Tracheal epithelial cell (primary cell): Measurements from ENCODE around the gene IL23A. TPM values are rescaled to one million over a fixed set of nuclear protein-coding genes. Genes with fewer than 3 reads are reported as not detected.

Experiments
- total RNA-seq: library from RNA; depleted of rRNA; stranded (reverse); fragments of >200 nt; gene quantifications from 2 replicates; pipeline ENCODE4 v1.2.1, GENCODE V29; 2014

Gene IL23A
- total RNA-seq, result 16.6 TPM in 1 of 2 replicates, not detected in the other

GRCh38 chr12:56338308-56339157, at the start of gene IL23A:
Gene IL23A, plus strand, starts transcription at chr12:56338884. Its CDS starts 161 bp downstream, at chr12:56339045.

GRCh38 chr12:56299853-56300643, 38.6 kb upstream of the IL23A start, which contains the start of gene CS:
Gene CS, minus strand, starts transcription at chr12:56300330. Its CDS starts 129 bp downstream, at chr12:56300201.

DNA sequence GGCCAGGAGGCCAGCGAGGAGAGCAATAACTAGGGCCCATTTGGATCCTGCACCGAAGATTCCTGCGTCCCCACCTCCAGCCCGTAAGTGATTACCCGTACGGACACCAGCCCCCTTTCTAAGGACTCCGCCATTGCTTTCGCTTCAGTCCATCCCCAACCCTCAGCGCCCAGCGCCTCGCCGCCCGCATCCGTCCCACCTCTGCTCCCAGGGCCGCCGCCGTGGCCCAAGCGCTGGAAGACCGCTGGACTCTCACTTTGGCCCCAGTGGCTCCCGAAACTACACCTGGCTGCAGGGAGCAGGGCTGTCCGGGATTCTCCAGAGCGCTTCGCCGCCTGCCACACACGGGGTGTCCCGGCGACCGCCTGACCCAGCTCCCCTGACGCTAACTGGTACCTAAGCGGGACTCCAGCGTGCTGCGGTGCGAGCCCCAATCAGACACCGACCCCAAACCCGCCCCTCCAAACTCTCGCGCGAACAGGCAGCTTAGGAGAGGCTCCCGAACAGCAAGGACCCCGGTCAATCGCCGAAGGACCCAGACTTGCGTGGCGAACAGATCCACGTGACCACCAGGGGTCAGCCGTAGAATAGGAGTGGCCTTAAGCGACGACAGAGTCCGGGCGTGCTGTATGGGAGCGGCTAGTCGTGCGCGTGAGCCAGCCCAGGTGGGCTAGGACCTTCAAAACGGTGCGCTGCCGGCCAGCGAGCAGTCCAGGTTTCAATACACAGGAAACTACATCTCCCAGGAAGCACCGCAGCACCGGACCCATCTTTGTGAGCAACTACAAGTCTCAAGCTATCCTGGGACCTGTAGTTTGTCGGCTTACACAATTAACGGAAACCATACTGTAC, 22.8 kb upstream of the IL23A start, which contains the start of gene CNPY2:
Gene CNPY2, minus strand, starts transcription at position 367 of the 852 bp plus-strand sequence. CDS start 771 bp downstream, outside the sequence.

GRCh38 chr12:56333679-56334489, 4.8 kb upstream of the IL23A start, which contains the start of gene PAN2:
Gene PAN2, minus strand, starts transcription at chr12:56334000. Its CDS starts 906 bp downstream, at chr12:56333094.

DNA sequence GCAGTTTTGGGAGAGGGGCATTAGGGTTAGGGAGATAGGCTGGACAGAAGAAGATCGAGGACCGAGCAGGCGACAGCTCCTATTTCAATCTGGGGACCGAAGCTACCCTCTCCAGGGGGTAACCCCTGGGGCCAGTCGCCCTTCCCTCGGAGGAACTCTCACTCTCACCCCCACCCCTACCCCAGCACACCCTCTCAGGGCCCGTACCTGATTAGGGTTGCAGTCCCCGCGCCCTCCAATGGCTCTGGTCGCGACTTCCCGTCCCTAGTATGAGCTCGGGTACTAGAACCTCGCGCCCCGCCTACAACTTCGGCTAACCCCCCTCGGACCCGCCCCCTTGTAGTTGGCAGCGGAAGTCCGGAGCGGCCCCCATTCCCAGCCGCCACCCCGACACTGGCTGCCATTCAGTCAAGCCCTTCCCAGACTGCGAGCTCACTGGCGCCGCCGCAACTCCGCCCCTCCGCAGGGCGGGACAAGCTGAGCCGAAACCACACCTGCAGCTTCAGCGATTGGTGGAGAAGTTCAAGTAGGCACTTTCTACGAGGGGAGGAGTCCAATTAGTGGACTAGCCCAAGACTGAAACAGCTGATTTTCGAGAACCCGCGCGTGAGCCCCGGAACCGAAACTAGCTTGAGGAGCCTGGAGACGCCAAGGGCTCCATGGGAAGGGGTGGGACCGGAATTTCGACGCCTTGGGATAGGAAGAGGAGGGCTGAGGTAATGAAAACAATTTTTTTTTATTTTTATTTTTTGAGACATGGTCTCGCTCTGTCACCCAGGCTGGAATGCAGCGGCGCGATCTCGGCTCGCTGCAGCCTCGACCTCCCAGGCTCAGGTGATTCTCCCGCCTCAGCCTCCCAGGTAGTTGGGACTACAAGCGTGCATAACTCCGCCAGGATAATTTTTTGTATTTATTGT, 21.4 kb downstream of the IL23A start, which contains the start of gene STAT2:
Gene STAT2, minus strand, starts transcription at position 257 of the 917 bp plus-strand sequence. CDS start 3,536 bp downstream, outside the sequence.

GRCh38 chr12:56362130-56363059, 23.7 kb downstream of the IL23A start, which contains the start of gene APOF:
Gene APOF, minus strand, starts transcription at chr12:56362857. Its CDS starts 112 bp downstream, at chr12:56362745.

Other genes starting within 250 kb of the IL23A start
- 169 and 181 TPM in 2 replicates for gene PA2G4, start 234.3 kb upstream of the IL23A start, total RNA-seq
- 2,930 and 4,402 TPM in 2 replicates for gene RPL41, start 222.3 kb upstream of the IL23A start, total RNA-seq
- gene ZC3H10, start 220.6 kb upstream of the IL23A start, total RNA-seq, result 2.2 and 2.8 TPM in 2 replicates
- 241 and 358 TPM in 2 replicates for gene ESYT1, start 210.6 kb upstream of the IL23A start, total RNA-seq
- 39.4 and 40.5 TPM in 2 replicates for gene MYL6B, start 186.3 kb upstream of the IL23A start, total RNA-seq
- 400 and 1,602 TPM in 2 replicates for gene MYL6, start 180.5 kb upstream of the IL23A start, total RNA-seq
- gene SMARCC2, start 149.4 kb upstream of the IL23A start, total RNA-seq, result 17.4 and 18.1 TPM in 2 replicates
- 117 and 128 TPM in 2 replicates for gene RNF41, start 117.0 kb upstream of the IL23A start, total RNA-seq
- 21.7 and 34.5 TPM in 2 replicates for gene NABP2, start 114.5 kb upstream of the IL23A start, total RNA-seq
- not detected in 2 replicates for gene SLC39A5, start 108.8 kb upstream of the IL23A start, total RNA-seq
- 15.3 and 20.7 TPM in 2 replicates for gene ANKRD52, start 80.5 kb upstream of the IL23A start, total RNA-seq
- gene COQ10A, start 71.9 kb upstream of the IL23A start, total RNA-seq, result 5.5 and 8.2 TPM in 2 replicates
- 113 and 157 TPM in 2 replicates for gene CS, start 38.6 kb upstream of the IL23A start, total RNA-seq
- 67.6 and 106 TPM in 2 replicates for gene CNPY2, start 22.9 kb upstream of the IL23A start, total RNA-seq
- 10.1 and 14.7 TPM in 2 replicates for gene PAN2, start 4.9 kb upstream of the IL23A start, total RNA-seq
- 45.6 and 88.7 TPM in 2 replicates for gene STAT2, start 21.2 kb downstream of the IL23A start, total RNA-seq
- not detected in 2 replicates for gene APOF, start 24.0 kb downstream of the IL23A start, total RNA-seq
- gene TIMELESS, start 110.5 kb downstream of the IL23A start, total RNA-seq, result 3.0 and 3.4 TPM in 2 replicates
- not detected in 2 replicates for gene MIP, start 115.8 kb downstream of the IL23A start, total RNA-seq
- gene SPRYD4, start 129.7 kb downstream of the IL23A start, total RNA-seq, result 0.96 and 1.1 TPM in 2 replicates
- gene GLS2, start 149.3 kb downstream of the IL23A start, total RNA-seq, result 3.1 and 11.3 TPM in 2 replicates
- gene RBMS2, start 182.9 kb downstream of the IL23A start, total RNA-seq, result 16.0 and 17.6 TPM in 2 replicates